CD4-positive, alpha-beta T cell treated with Interleukin-21 for 1 hour (primary cell): ENCODE measurements around the gene EFS.

ENCODE experiments used
- DNase-seq: peaks from one replicate; pipeline ENCODE4 v3.0.0-alpha.2; 2020

Gene EFS

GRCh38 chr14:23377573-23378563, 12.9 kb upstream of the EFS start:
- no peak for DNase-seq

DNA sequence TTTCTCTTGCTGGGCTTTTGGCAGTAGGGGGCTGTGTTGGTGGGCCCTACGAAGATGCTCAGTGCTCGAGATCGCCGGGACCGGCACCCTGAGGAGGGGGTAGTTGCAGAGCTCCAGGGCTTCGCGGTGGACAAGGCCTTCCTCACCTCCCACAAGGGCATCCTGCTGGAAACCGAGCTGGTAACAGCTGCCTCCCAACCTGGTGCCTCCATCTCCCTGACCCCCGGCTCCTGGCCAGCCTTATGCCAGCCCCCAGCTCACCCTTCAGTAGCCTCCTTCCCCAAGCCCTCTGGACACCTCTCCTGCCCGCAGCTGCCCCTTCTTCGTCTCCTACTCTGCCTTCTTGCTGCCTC, 12.2 kb upstream of the EFS start:
- no peak for DNase-seq

- DNase-seq, result no peak
Measured at GRCh38 chr14:23376482-23377197, 11.7 kb upstream of the EFS start, which contains the start of gene CMTM5. Gene CMTM5, plus strand, starts transcription at chr14:23377046. Its CDS starts 206 bp downstream, at chr14:23377252.

DNA sequence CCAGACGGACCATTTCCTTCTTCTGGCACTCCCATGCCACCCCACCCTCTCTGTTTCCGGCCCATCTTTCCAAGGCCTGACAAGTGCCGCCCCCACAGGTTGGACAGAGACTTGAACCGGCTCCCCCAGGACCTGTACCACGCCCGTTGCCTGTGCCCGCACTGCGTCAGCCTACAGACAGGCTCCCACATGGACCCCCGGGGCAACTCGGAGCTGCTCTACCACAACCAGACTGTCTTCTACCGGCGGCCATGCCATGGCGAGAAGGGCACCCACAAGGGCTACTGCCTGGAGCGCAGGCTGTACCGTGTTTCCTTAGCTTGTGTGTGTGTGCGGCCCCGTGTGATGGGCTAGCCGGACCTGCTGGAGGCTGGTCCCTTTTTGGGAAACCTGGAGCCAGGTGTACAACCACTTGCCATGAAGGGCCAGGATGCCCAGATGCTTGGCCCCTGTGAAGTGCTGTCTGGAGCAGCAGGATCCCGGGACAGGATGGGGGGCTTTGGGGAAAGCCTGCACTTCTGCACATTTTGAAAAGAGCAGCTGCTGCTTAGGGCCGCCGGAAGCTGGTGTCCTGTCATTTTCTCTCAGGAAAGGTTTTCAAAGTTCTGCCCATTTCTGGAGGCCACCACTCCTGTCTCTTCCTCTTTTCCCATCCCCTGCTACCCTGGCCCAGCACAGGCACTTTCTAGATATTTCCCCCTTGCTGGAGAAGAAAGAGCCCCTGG, 10.7 kb upstream of the EFS start:
- DNase-seq, result no peak

GRCh38 chr14:23373041-23373440, 8.1 kb upstream of the EFS start:
- no peak for DNase-seq

GRCh38 chr14:23372509-23372908, 7.5 kb upstream of the EFS start, which contains the start of gene IL25:
Gene IL25, plus strand, starts transcription at chr14:23372809.
- DNase-seq, result no peak

DNA sequence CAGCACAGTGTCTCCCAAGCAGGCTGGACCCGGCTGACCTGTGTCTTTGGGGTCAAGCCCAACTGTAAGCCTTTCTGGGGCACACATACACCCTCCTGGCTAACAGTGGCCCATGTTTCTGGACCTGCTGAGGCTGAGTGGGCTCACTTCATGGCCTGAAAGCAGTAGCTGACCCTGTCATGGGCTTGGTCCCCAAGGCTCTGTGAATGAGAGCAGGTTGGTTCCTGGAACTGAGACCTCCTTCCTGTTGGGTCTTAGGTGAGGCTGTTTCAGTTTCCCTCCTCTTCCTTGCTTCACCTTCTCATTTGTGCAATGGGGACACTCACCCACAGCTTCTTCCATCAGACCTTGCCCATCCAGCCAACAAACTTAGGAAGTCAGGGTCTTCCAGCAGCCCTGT, 6.9 kb upstream of the EFS start:
- no peak for DNase-seq

- no peak for DNase-seq
Measured at GRCh38 chr14:23370221-23370620, 5.2 kb upstream of the EFS start.

- DNase-seq, result no peak
Measured at GRCh38 chr14:23366426-23366921, 1.5 kb upstream of the EFS start.

DNA sequence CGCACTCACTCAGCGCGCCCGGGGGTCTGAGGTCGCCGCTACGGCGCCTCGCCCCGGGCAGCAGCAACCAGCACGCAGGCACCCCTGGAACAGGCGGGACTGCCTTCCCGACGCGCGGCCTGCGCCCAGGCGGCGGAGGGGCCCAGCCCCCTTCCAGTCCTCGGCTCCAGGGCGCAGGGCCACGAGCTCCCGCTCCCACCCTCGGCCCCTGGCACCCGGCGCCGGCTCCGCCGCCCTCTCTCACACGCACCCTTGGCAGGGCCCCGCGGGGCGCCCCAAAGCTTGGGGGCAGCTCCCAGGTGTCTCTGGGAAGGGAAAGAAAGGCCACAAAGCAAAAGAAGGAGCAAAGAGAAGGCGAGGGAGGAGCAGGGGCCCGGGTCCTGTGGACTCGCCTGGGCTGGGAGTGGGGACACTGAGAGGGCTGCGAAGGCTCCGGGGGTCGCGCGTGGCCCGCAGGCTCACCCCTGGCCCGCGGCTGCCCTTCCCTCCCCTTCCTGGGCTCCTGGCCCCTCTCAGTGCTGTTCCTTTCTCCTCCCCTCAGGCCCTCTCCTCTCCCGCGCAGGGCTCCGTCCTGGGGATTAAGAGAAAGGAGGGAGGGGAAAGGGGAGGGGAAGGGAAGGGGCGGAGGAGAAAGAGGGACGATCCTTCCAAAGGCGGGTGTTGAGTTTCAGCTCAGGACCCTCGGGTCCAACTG, 907 bp upstream of the EFS start:
- DNase-seq, result no peak

GRCh38 chr14:23364164-23365035, 572 bp downstream of the EFS start:
- DNase-seq, result no peak

DNA sequence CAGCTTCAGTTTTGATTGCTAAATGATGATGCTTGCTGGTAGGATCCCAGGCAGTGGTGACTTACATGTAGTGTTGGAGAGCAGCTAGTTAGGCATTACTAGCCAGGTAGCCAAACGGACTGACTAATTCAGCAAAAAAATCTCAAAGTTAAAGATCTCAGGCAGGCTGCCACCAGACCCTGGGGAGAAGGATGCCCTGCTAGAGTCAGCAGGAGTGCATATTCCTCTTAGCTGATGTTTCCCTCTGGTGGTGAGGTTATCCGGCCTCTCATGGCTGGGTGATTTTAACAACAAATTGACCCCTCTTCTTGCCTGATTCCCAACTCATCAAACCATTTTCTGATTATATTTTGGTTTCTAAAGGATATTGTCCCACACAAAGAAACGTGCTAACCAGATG, 2.8 kb downstream of the EFS start:
- no peak for DNase-seq

- DNase-seq, result no peak
Measured at GRCh38 chr14:23361763-23362162, 3.2 kb downstream of the EFS start.

DNA sequence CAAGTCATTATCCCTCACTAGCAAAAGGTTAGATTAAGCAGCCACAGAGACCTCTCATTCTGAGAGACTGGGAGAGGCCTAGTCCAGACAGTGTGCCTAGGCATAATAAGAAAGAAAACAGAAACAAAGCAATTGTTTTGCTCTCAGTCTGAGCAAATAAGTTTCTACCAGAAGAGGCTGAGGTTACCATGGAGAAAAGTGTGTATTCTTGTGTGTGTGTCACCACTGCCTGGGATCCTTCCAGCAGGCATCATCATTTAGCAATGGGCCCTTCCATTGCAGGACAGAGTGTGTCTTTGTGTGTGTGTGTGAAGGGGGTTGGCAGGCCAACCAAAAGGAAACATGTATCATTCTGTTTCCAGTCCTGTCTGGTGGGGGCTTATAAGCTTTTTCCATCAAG, 3.7 kb downstream of the EFS start:
- no peak for DNase-seq

GRCh38 chr14:23360496-23360895, 4.5 kb downstream of the EFS start:
- DNase-seq, result no peak

GRCh38 chr14:23359722-23360447, 5.1 kb downstream of the EFS start:
- no peak for DNase-seq

DNA sequence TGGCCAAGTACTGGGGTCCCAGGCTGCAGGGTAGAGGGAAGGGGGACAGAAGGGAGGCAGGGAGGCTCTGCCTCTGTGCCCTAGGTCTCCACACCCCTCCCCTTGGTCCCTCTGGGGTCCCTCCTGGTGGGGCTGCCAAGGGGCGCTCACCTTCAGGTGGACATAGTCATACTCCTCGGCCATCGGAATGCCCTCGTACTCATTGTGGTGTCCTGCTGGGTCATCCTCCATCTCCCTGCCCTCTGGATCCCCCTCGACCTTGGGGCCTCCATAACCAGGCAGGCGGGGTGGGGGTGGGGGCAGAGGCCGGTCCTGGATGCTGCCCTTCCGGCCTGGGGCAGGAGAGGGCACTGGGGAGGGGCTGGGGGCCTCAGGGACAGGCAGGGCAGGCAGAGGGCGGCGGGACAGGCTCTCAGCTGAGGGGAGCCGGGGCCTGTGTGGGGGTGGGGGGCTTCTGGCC, 5.8 kb downstream of the EFS start:
- no peak for DNase-seq

- DNase-seq, result no peak
Measured at GRCh38 chr14:23358553-23359166, 6.3 kb downstream of the EFS start.

DNA sequence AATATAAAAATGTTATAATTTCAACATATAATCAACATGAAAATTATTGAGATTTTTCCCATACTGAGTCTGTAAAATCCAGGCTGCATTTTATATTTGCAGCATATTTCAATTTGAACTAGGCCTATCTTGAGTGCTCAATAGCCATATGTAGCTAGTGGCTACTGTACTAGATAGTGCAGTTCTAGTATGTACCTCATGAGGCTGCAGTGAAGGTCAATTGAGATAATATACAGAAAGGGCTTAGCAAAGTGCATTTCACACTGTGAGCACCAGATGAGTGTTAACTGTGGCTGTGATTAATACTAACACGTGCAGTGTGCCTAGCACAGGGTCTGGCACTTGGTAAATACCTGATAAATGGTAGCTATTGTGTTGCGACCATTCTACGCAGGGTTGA, 6.9 kb downstream of the EFS start:
- no peak for DNase-seq

- DNase-seq, result no peak
Measured at GRCh38 chr14:23357261-23357660, 7.7 kb downstream of the EFS start.
